Measurements from ENCODE around the gene DYNLL1.

GRCh38 chr12:120488057-120488640, 7.8 kb upstream of the DYNLL1 start:
- TF ChIP-seq EZH2 (IDR thresholded peaks at IDR 0.05), result no peak
- no peak for TF ChIP-seq POLR2AphosphoS5 (IDR thresholded peaks at IDR 0.05; ENCODE audit: borderline replicate concordance, low read depth, low read length)
- TF ChIP-seq FOXP2 (optimal IDR thresholded peaks at IDR 0.05; ENCODE audit: control extremely low read depth, extremely low read length, insufficient read depth), result no peak

Measured in SK-N-MC (cell line).